GM23338 (cell line): ENCODE measurements around the gene PACS2.
A peak's percentile ranks its signal among the peaks of the same experiment; 100 is the strongest.

ENCODE experiments used
- EZH2 ChIP-seq: fragments of 200-600 bp; sonication (generic); IDR thresholded peaks from one replicate; pipeline ENCODE4 v1.8.0; 2017; ENCODE audit warnings: antibody characterized with exemption, mild to moderate bottlenecking, low read depth; ENCODE audit not compliant: unreplicated experiment
- TF ChIP-seq, protein P1 (sequence below), 2 experiments: fragments of 200-600 bp in 1 of 2; sonication (generic) in 1 of 2; conservative IDR thresholded peaks; 2 replicates each; pipeline versions ENCODE4 v1.5.1 to v1.6.1; 2016 to 2017; ENCODE audit warnings: antibody characterized with exemption in 2 of 2, low read depth in 2 of 2, mild to moderate bottlenecking in 2 of 2, moderate library complexity in 1 of 2

DNA sequence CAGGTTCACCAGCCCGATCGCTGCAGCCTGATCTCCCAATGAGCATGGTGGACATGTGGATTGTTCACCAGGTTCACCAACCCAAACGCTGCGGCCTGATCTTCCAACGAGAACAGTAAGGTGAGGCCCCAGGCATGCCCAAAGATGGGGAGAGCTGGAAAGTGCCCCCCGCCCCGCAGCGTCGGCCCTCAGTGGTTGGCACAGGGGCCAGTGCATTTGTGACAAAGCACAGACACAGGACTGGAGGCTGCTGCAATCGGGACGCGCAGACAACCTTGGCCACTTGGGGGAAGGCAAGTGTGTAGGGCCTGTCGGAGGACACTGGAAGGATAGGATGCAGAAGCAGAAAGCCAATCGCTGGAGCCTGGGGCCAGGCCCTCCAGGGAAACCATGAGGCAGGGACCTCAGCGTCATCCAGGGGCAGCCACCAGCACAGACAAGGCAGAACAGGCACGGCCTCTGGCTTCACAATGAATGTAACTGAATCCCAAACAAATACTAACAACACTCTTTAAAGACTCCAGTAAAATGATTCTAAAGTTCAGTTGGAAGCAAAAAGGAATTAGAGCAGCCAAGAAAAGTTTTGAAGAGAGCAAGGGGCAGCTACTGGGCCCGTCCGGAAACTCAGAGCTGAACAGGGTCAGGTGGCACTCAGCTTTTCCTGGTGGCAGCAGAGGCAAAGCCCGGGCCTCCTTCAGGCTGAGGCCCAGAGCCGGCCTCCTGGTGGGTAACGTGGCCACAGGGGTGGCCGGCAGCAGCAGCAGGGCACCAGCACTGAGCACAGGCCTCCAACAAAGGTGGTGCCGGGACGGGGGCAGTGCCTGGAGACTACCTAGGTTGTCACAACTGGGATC is 27.1 kb upstream of the PACS2 start:
- TF ChIP-seq, protein P1, sequence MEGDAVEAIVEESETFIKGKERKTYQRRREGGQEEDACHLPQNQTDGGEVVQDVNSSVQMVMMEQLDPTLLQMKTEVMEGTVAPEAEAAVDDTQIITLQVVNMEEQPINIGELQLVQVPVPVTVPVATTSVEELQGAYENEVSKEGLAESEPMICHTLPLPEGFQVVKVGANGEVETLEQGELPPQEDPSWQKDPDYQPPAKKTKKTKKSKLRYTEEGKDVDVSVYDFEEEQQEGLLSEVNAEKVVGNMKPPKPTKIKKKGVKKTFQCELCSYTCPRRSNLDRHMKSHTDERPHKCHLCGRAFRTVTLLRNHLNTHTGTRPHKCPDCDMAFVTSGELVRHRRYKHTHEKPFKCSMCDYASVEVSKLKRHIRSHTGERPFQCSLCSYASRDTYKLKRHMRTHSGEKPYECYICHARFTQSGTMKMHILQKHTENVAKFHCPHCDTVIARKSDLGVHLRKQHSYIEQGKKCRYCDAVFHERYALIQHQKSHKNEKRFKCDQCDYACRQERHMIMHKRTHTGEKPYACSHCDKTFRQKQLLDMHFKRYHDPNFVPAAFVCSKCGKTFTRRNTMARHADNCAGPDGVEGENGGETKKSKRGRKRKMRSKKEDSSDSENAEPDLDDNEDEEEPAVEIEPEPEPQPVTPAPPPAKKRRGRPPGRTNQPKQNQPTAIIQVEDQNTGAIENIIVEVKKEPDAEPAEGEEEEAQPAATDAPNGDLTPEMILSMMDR (conservative IDR thresholded peaks at IDR 0.05; ENCODE audit: low read depth in 2 of 2), result peak in 1 of 2 experiments; percentile 21; a peak in 1 of 4 replicates
- TF ChIP-seq EZH2, result no peak
